ENCODE results near the gene AFAP1.
A peak's percentile ranks its signal among the peaks of the same experiment; 100 is the strongest.

The AFAP1 gene

GRCh38 chr4:7759635-7760034 lies 180.0 kb downstream of the AFAP1 start:
- no peak for DNase-seq (ENCODE audit: low read depth in 2 of 3, low spot score in 1 of 3)

- DNase-seq (ENCODE audit: low read depth in 2 of 3, low spot score in 1 of 3): peak; percentile 55 to 60 (median 57)
Measured at GRCh38 chr4:7759216-7759615, 180.4 kb downstream of the AFAP1 start.

- no peak for DNase-seq (ENCODE audit: low read depth in 2 of 3, low spot score in 1 of 3)
Measured at GRCh38 chr4:7758476-7758875, 181.2 kb downstream of the AFAP1 start.

- DNase-seq (ENCODE audit: low read depth in 2 of 3, low spot score in 1 of 3): no peak
Measured at GRCh38 chr4:7757501-7758471, 181.9 kb downstream of the AFAP1 start.

- DNase-seq (ENCODE audit: low read depth in 2 of 3, low spot score in 1 of 3): no peak
Measured at GRCh38 chr4:7756561-7757355, 182.9 kb downstream of the AFAP1 start.

- no peak for DNase-seq (ENCODE audit: low read depth in 2 of 3, low spot score in 1 of 3)
Measured at GRCh38 chr4:7756071-7756470, 183.6 kb downstream of the AFAP1 start.

GRCh38 chr4:7755561-7755960 lies 184.1 kb downstream of the AFAP1 start:
- DNase-seq (ENCODE audit: low read depth in 2 of 3, low spot score in 1 of 3): no peak

- DNase-seq (ENCODE audit: low read depth in 2 of 3, low spot score in 1 of 3): no peak
Measured at GRCh38 chr4:7754565-7755262, 184.9 kb downstream of the AFAP1 start.

GRCh38 chr4:7753931-7754465 lies 185.7 kb downstream of the AFAP1 start:
- DNase-seq (ENCODE audit: low read depth in 2 of 3, low spot score in 1 of 3): no peak

GRCh38 chr4:7753271-7753670 lies 186.4 kb downstream of the AFAP1 start:
- DNase-seq (ENCODE audit: low read depth in 2 of 3, low spot score in 1 of 3): no peak

- DNase-seq (ENCODE audit: low read depth in 2 of 3, low spot score in 1 of 3): no peak
Measured at GRCh38 chr4:7752649-7753048, 187.0 kb downstream of the AFAP1 start.

- DNase-seq (ENCODE audit: low read depth in 2 of 3, low spot score in 1 of 3): no peak
Measured at GRCh38 chr4:7750972-7751371, 188.7 kb downstream of the AFAP1 start.

GRCh38 chr4:7750523-7750922 lies 189.1 kb downstream of the AFAP1 start:
- DNase-seq (ENCODE audit: low read depth in 2 of 3, low spot score in 1 of 3): no peak

GRCh38 chr4:7747566-7747965 lies 192.1 kb downstream of the AFAP1 start:
- no peak for DNase-seq (ENCODE audit: low read depth in 2 of 3, low spot score in 1 of 3)

- DNase-seq (ENCODE audit: low read depth in 2 of 3, low spot score in 1 of 3): no peak
Measured at GRCh38 chr4:7747062-7747385, 192.6 kb downstream of the AFAP1 start.

- DNase-seq (ENCODE audit: low read depth in 2 of 3, low spot score in 1 of 3): no peak
Measured at GRCh38 chr4:7746351-7747061, 193.2 kb downstream of the AFAP1 start.

GRCh38 chr4:7745301-7745885 lies 194.3 kb downstream of the AFAP1 start:
- no peak for DNase-seq (ENCODE audit: low read depth in 2 of 3, low spot score in 1 of 3)

GRCh38 chr4:7744142-7744804 lies 195.4 kb downstream of the AFAP1 start:
- no peak for DNase-seq (ENCODE audit: low read depth in 2 of 3, low spot score in 1 of 3)

- DNase-seq (ENCODE audit: low read depth in 2 of 3, low spot score in 1 of 3): no peak
Measured at GRCh38 chr4:7742807-7743280, 196.8 kb downstream of the AFAP1 start.

Measured in stimulated activated CD4-positive, alpha-beta T cell treated with anti-CD3 and anti-CD28 coated beads, Interleukin-12 subunit alpha, Interleukin-12 subunit beta, amount 100 ng/mL, for 48 hours (primary cell).